ENCODE measurements around the gene COL4A5.
A peak's percentile ranks its signal among the peaks of the same experiment; 100 is the strongest.

COL4A5 gene

DNA sequence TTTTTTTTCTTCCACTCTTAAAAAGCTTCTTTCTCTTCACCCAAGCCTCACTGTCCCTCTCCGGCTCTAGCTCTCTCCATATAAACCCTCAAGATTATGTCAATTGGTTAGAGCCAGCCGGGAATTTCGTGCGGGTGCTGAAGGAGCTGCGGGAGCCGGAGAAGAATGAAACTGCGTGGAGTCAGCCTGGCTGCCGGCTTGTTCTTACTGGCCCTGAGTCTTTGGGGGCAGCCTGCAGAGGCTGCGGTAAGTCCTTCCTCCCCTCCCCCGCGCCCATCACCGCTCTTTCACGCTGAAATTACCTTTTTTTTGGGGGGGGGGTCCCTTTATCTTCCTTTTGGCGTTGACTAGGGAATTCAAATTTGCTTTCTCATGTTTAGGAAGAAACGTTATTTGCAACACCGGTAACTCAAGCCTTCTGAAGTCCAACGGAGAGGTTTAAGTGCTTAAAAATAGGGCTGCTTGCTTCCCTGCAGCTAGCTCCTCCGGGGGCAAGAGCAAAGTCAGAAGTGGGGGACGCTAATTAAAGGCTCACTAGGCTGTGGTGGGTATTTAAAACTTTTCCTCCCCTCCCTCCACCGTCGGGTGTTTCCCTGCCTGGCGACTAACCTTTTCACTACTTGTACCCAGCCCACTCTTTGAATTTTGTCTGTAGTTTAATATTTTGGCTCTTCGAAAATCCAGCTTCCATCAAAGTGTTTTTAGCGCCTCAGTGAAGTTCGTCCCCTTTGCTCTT lies 491 bp downstream of the COL4A5 start (continued):
- TF ChIP-seq, protein P1, sequence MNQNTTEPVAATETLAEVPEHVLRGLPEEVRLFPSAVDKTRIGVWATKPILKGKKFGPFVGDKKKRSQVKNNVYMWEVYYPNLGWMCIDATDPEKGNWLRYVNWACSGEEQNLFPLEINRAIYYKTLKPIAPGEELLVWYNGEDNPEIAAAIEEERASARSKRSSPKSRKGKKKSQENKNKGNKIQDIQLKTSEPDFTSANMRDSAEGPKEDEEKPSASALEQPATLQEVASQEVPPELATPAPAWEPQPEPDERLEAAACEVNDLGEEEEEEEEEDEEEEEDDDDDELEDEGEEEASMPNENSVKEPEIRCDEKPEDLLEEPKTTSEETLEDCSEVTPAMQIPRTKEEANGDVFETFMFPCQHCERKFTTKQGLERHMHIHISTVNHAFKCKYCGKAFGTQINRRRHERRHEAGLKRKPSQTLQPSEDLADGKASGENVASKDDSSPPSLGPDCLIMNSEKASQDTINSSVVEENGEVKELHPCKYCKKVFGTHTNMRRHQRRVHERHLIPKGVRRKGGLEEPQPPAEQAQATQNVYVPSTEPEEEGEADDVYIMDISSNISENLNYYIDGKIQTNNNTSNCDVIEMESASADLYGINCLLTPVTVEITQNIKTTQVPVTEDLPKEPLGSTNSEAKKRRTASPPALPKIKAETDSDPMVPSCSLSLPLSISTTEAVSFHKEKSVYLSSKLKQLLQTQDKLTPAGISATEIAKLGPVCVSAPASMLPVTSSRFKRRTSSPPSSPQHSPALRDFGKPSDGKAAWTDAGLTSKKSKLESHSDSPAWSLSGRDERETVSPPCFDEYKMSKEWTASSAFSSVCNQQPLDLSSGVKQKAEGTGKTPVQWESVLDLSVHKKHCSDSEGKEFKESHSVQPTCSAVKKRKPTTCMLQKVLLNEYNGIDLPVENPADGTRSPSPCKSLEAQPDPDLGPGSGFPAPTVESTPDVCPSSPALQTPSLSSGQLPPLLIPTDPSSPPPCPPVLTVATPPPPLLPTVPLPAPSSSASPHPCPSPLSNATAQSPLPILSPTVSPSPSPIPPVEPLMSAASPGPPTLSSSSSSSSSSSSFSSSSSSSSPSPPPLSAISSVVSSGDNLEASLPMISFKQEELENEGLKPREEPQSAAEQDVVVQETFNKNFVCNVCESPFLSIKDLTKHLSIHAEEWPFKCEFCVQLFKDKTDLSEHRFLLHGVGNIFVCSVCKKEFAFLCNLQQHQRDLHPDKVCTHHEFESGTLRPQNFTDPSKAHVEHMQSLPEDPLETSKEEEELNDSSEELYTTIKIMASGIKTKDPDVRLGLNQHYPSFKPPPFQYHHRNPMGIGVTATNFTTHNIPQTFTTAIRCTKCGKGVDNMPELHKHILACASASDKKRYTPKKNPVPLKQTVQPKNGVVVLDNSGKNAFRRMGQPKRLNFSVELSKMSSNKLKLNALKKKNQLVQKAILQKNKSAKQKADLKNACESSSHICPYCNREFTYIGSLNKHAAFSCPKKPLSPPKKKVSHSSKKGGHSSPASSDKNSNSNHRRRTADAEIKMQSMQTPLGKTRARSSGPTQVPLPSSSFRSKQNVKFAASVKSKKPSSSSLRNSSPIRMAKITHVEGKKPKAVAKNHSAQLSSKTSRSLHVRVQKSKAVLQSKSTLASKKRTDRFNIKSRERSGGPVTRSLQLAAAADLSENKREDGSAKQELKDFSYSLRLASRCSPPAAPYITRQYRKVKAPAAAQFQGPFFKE (tag by site-specific recombination; IDR thresholded peaks at IDR 0.05; ENCODE audit: borderline replicate concordance): no peak
- TF ChIP-seq, protein P2, sequence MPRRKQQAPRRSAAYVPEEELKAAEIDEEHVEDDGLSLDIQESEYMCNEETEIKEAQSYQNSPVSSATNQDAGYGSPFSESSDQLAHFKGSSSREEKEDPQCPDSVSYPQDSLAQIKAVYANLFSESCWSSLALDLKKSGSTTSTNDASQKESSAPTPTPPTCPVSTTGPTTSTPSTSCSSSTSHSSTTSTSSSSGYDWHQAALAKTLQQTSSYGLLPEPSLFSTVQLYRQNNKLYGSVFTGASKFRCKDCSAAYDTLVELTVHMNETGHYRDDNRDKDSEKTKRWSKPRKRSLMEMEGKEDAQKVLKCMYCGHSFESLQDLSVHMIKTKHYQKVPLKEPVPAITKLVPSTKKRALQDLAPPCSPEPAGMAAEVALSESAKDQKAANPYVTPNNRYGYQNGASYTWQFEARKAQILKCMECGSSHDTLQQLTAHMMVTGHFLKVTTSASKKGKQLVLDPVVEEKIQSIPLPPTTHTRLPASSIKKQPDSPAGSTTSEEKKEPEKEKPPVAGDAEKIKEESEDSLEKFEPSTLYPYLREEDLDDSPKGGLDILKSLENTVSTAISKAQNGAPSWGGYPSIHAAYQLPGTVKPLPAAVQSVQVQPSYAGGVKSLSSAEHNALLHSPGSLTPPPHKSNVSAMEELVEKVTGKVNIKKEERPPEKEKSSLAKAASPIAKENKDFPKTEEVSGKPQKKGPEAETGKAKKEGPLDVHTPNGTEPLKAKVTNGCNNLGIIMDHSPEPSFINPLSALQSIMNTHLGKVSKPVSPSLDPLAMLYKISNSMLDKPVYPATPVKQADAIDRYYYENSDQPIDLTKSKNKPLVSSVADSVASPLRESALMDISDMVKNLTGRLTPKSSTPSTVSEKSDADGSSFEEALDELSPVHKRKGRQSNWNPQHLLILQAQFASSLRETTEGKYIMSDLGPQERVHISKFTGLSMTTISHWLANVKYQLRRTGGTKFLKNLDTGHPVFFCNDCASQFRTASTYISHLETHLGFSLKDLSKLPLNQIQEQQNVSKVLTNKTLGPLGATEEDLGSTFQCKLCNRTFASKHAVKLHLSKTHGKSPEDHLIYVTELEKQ (tag by site-specific recombination; IDR thresholded peaks at IDR 0.05; ENCODE audit: borderline replicate concordance): no peak
- TF ChIP-seq, protein P3, sequence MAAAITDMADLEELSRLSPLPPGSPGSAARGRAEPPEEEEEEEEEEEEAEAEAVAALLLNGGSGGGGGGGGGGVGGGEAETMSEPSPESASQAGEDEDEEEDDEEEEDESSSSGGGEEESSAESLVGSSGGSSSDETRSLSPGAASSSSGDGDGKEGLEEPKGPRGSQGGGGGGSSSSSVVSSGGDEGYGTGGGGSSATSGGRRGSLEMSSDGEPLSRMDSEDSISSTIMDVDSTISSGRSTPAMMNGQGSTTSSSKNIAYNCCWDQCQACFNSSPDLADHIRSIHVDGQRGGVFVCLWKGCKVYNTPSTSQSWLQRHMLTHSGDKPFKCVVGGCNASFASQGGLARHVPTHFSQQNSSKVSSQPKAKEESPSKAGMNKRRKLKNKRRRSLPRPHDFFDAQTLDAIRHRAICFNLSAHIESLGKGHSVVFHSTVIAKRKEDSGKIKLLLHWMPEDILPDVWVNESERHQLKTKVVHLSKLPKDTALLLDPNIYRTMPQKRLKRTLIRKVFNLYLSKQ (tag by site-specific recombination; IDR thresholded peaks at IDR 0.05; ENCODE audit: borderline replicate concordance): no peak
- TF ChIP-seq, protein P4, sequence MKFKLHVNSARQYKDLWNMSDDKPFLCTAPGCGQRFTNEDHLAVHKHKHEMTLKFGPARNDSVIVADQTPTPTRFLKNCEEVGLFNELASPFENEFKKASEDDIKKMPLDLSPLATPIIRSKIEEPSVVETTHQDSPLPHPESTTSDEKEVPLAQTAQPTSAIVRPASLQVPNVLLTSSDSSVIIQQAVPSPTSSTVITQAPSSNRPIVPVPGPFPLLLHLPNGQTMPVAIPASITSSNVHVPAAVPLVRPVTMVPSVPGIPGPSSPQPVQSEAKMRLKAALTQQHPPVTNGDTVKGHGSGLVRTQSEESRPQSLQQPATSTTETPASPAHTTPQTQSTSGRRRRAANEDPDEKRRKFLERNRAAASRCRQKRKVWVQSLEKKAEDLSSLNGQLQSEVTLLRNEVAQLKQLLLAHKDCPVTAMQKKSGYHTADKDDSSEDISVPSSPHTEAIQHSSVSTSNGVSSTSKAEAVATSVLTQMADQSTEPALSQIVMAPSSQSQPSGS (tag by site-specific recombination; IDR thresholded peaks at IDR 0.05; ENCODE audit: low read depth): no peak
- TF ChIP-seq ZNF544 (tag by site-specific recombination; IDR thresholded peaks at IDR 0.05): no peak
- TF ChIP-seq, protein P5, sequence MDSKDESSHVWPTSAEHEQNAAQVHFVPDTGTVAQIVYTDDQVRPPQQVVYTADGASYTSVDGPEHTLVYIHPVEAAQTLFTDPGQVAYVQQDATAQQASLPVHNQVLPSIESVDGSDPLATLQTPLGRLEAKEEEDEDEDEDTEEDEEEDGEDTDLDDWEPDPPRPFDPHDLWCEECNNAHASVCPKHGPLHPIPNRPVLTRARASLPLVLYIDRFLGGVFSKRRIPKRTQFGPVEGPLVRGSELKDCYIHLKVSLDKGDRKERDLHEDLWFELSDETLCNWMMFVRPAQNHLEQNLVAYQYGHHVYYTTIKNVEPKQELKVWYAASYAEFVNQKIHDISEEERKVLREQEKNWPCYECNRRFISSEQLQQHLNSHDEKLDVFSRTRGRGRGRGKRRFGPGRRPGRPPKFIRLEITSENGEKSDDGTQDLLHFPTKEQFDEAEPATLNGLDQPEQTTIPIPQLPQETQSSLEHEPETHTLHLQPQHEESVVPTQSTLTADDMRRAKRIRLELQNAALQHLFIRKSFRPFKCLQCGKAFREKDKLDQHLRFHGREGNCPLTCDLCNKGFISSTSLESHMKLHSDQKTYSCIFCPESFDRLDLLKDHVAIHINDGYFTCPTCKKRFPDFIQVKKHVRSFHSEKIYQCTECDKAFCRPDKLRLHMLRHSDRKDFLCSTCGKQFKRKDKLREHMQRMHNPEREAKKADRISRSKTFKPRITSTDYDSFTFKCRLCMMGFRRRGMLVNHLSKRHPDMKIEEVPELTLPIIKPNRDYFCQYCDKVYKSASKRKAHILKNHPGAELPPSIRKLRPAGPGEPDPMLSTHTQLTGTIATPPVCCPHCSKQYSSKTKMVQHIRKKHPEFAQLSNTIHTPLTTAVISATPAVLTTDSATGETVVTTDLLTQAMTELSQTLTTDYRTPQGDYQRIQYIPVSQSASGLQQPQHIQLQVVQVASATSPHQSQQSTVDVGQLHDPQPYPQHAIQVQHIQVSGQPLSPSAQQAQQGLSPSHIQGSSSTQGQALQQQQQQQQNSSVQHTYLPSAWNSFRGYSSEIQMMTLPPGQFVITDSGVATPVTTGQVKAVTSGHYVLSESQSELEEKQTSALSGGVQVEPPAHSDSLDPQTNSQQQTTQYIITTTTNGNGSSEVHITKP (tag by site-specific recombination; IDR thresholded peaks at IDR 0.05): peak; percentile 44; the same call in 1 of the 2 replicates

DNA sequence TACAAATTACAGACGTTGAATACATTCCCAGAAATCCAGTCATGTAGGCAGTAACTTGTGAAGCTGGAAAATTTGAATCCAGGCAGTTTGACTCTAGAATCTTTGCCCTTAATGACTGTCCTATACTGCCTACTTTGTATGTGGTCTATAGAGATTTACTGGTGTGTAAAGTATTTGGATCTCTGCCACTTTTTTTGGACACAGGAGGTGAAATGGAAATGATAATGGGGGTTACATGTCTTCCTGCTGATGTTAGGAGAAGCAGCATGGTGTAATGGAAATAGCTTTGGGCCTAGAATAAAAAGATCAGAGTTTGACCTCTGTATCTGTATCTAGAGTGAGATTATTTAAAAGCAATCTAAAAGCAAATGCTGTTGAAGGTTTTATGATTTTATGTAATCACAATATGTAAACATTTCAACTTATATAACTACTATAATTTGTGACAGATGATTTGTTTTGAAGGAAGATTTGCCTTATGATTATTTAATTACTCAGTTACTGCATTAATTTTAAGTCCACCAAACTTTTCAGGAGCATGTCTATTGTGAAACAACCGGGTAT lies 3.3 kb downstream of the COL4A5 start:
- TF ChIP-seq FEZF1 (tag by site-specific recombination; IDR thresholded peaks at IDR 0.05) (peak; percentile 31; the same call in 1 of the 2 replicates), SP7 (tag by site-specific recombination; IDR thresholded peaks at IDR 0.05) (no peak), ZNF623 (tag by site-specific recombination; IDR thresholded peaks at IDR 0.05) (no peak), GLI4 (tag by site-specific recombination; IDR thresholded peaks at IDR 0.05) (no peak), TCF7L2 (IDR thresholded peaks at IDR 0.05; ENCODE audit: borderline replicate concordance, low read depth, low read length) (peak; percentile 52; the same call in 1 of the 2 replicates), GLIS1 (tag by site-specific recombination; IDR thresholded peaks at IDR 0.05) (peak; percentile 26; the same call in 1 of the 2 replicates), ZBTB21 (tag by site-specific recombination; IDR thresholded peaks at IDR 0.05) (no peak), ZNF404 (tag by site-specific recombination; IDR thresholded peaks at IDR 0.05) (no peak), HOXA7 (CRISPR knock-in tag; IDR thresholded peaks at IDR 0.05; ENCODE audit: borderline replicate concordance) (no peak), ZNF843 (tag by site-specific recombination; IDR thresholded peaks at IDR 0.05) (0 out of 2 replicates have a peak, but pooled peaks have one; percentile 34), ZIC2 (tag by site-specific recombination; IDR thresholded peaks at IDR 0.05) (peak; percentile 28; the same call in 1 of the 2 replicates), ZNF169 (tag by site-specific recombination; IDR thresholded peaks at IDR 0.05) (no peak), ZNF600 (tag by site-specific recombination; IDR thresholded peaks at IDR 0.05) (no peak)
- H3K4me3 ChIP-seq (ENCODE audit: low read depth, low read length): no peak overlapping the region
- H3K9me3 ChIP-seq (ENCODE audit: control insufficient read depth, insufficient read depth, low read depth, low read length): peaks cover 2% of the 10 kb centered on the region; the same call in 1 of the 2 replicates
- no peaks in the 10 kb centered on the region for H3K36me3 ChIP-seq (ENCODE audit: control insufficient read depth in 2 of 2, insufficient read depth in 1 of 2, low read length in 2 of 2)
- CTCF ChIA-PET: no interaction called here
- H3K27ac ChIP-seq (ENCODE audit: extremely low read depth, low read depth, low read length): no peak overlapping the region
- POLR2A ChIA-PET: no interaction called here
- H3K4me1 ChIP-seq (ENCODE audit: control insufficient read depth, insufficient read depth, low read length): peaks cover 9% of the 10 kb centered on the region
